Measurements from ENCODE around the gene IMPG2.

GRCh38 chr3:101266071-101266470, 54.3 kb downstream of the IMPG2 start:
- TF ChIP-seq GLIS2 (tag by site-specific recombination; IDR thresholded peaks at IDR 0.05) (no peak), ZBTB20 (tag by site-specific recombination; IDR thresholded peaks at IDR 0.05) (no peak), ZFP37 (tag by site-specific recombination; IDR thresholded peaks at IDR 0.05) (no peak), CTCF (tag by site-specific recombination; IDR thresholded peaks at IDR 0.05) (no peak), WT1 (tag by site-specific recombination; IDR thresholded peaks at IDR 0.05) (no peak), REST (tag by site-specific recombination; IDR thresholded peaks at IDR 0.05) (no peak), ZNF48 (tag by site-specific recombination; IDR thresholded peaks at IDR 0.05) (no peak), INSM2 (tag by site-specific recombination; IDR thresholded peaks at IDR 0.05) (no peak), TSHZ1 (tag by site-specific recombination; IDR thresholded peaks at IDR 0.05; ENCODE audit: borderline replicate concordance) (no peak), TCF7L2 (IDR thresholded peaks at IDR 0.05; ENCODE audit: borderline replicate concordance, low read depth, low read length) (no peak), ZNF214 (tag by site-specific recombination; IDR thresholded peaks at IDR 0.05; ENCODE audit: borderline replicate concordance) (no peak), ZNF426 (tag by site-specific recombination; IDR thresholded peaks at IDR 0.05) (no peak), ZFP41 (tag by site-specific recombination; IDR thresholded peaks at IDR 0.05; ENCODE audit: borderline replicate concordance) (no peak), ZBTB11 (tag by site-specific recombination; conservative IDR thresholded peaks at IDR 0.05; ENCODE audit: low read depth) (no peak)

Data from HEK293 (cell line).